ENCODE data around the gene NDUFS7. TPM values are rescaled to one million over a fixed set of nuclear protein-coding genes. Genes with fewer than 3 reads are reported as not detected.

Gene NDUFS7
- total and polyA plus RNA-seq, 9 of the 15 experiments (the other 6 are each of a cell fraction or from before 2014, with no cell fraction given): 6.0 to 271 (median 60.6) TPM

DNA sequence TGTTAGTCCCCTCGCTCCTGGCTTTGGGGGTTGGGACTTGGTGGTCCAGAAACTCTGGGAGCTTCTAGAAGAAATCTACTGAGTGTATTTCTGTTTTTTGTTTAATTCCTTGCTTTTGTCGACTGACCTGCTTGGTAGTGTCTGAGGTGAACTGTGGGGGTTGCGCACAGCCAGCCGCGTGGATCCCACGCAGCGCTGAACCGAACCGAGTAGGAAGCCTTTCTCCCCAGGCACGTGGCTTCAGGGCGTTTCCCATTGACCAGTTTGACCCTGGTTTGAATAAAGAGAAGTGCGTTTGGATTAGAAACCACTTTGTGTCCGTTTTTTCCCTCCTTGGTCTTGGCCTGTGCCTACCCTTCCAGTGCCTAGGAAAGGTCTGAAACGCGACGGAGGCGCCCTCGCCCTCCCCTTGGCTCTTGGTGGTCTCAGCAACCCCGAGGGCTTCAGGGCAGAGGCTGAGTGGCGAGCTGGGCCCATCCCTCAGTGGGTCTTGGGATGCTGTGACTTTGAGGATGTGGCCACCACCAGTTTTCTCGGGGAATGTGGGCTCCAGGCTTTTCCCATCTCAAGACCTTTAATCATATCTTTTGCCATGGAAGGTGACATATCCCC lies 51.8 kb downstream of the NDUFS7 start (continued):
- 0 out of 2 replicates have a peak, but pooled peaks have one; percentile 21 for TF ChIP-seq NR2C1 (IDR thresholded peaks at IDR 0.05)
- TF ChIP-seq NR2C1 (tag; IDR thresholded peaks at IDR 0.05): no peak
- no peak for TF ChIP-seq SREBF2 (CRISPR knock-in tag; IDR thresholded peaks at IDR 0.05)
- TF ChIP-seq CBX1 (IDR thresholded peaks at IDR 0.05; ENCODE audit: low read depth): no peak
- peak; percentile 30; the same call in 1 of the 2 replicates for TF ChIP-seq RAD51 (IDR thresholded peaks at IDR 0.05; ENCODE audit: borderline replicate concordance, low read depth)
- no peak for TF ChIP-seq KLF16 (IDR thresholded peaks at IDR 0.05)
- 0 out of 2 replicates have a peak, but pooled peaks have one; percentile 39 for TF ChIP-seq ZBTB5 (IDR thresholded peaks at IDR 0.05)
- peak; percentile 69; the same call in 1 of the 2 replicates for TF ChIP-seq CC2D1A (IDR thresholded peaks at IDR 0.05)
- TF ChIP-seq, protein P1, sequence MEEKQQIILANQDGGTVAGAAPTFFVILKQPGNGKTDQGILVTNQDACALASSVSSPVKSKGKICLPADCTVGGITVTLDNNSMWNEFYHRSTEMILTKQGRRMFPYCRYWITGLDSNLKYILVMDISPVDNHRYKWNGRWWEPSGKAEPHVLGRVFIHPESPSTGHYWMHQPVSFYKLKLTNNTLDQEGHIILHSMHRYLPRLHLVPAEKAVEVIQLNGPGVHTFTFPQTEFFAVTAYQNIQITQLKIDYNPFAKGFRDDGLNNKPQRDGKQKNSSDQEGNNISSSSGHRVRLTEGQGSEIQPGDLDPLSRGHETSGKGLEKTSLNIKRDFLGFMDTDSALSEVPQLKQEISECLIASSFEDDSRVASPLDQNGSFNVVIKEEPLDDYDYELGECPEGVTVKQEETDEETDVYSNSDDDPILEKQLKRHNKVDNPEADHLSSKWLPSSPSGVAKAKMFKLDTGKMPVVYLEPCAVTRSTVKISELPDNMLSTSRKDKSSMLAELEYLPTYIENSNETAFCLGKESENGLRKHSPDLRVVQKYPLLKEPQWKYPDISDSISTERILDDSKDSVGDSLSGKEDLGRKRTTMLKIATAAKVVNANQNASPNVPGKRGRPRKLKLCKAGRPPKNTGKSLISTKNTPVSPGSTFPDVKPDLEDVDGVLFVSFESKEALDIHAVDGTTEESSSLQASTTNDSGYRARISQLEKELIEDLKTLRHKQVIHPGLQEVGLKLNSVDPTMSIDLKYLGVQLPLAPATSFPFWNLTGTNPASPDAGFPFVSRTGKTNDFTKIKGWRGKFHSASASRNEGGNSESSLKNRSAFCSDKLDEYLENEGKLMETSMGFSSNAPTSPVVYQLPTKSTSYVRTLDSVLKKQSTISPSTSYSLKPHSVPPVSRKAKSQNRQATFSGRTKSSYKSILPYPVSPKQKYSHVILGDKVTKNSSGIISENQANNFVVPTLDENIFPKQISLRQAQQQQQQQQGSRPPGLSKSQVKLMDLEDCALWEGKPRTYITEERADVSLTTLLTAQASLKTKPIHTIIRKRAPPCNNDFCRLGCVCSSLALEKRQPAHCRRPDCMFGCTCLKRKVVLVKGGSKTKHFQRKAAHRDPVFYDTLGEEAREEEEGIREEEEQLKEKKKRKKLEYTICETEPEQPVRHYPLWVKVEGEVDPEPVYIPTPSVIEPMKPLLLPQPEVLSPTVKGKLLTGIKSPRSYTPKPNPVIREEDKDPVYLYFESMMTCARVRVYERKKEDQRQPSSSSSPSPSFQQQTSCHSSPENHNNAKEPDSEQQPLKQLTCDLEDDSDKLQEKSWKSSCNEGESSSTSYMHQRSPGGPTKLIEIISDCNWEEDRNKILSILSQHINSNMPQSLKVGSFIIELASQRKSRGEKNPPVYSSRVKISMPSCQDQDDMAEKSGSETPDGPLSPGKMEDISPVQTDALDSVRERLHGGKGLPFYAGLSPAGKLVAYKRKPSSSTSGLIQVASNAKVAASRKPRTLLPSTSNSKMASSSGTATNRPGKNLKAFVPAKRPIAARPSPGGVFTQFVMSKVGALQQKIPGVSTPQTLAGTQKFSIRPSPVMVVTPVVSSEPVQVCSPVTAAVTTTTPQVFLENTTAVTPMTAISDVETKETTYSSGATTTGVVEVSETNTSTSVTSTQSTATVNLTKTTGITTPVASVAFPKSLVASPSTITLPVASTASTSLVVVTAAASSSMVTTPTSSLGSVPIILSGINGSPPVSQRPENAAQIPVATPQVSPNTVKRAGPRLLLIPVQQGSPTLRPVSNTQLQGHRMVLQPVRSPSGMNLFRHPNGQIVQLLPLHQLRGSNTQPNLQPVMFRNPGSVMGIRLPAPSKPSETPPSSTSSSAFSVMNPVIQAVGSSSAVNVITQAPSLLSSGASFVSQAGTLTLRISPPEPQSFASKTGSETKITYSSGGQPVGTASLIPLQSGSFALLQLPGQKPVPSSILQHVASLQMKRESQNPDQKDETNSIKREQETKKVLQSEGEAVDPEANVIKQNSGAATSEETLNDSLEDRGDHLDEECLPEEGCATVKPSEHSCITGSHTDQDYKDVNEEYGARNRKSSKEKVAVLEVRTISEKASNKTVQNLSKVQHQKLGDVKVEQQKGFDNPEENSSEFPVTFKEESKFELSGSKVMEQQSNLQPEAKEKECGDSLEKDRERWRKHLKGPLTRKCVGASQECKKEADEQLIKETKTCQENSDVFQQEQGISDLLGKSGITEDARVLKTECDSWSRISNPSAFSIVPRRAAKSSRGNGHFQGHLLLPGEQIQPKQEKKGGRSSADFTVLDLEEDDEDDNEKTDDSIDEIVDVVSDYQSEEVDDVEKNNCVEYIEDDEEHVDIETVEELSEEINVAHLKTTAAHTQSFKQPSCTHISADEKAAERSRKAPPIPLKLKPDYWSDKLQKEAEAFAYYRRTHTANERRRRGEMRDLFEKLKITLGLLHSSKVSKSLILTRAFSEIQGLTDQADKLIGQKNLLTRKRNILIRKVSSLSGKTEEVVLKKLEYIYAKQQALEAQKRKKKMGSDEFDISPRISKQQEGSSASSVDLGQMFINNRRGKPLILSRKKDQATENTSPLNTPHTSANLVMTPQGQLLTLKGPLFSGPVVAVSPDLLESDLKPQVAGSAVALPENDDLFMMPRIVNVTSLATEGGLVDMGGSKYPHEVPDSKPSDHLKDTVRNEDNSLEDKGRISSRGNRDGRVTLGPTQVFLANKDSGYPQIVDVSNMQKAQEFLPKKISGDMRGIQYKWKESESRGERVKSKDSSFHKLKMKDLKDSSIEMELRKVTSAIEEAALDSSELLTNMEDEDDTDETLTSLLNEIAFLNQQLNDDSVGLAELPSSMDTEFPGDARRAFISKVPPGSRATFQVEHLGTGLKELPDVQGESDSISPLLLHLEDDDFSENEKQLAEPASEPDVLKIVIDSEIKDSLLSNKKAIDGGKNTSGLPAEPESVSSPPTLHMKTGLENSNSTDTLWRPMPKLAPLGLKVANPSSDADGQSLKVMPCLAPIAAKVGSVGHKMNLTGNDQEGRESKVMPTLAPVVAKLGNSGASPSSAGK (IDR thresholded peaks at IDR 0.05): peak; percentile 69
- no peak for TF ChIP-seq ZNF253 (CRISPR knock-in tag; conservative IDR thresholded peaks at IDR 0.05)
- TF ChIP-seq MYC (IDR thresholded peaks at IDR 0.05; ENCODE audit: low read depth, low read length): peak; percentile 84
- TF ChIP-seq MYC (CRISPR knock-in tag; IDR thresholded peaks at IDR 0.05; ENCODE audit: borderline replicate concordance, low read depth): no peak
- no peak for TF ChIP-seq KLF13 (tag; IDR thresholded peaks at IDR 0.05; ENCODE audit: borderline replicate concordance, low read depth)
- TF ChIP-seq, protein P2, sequence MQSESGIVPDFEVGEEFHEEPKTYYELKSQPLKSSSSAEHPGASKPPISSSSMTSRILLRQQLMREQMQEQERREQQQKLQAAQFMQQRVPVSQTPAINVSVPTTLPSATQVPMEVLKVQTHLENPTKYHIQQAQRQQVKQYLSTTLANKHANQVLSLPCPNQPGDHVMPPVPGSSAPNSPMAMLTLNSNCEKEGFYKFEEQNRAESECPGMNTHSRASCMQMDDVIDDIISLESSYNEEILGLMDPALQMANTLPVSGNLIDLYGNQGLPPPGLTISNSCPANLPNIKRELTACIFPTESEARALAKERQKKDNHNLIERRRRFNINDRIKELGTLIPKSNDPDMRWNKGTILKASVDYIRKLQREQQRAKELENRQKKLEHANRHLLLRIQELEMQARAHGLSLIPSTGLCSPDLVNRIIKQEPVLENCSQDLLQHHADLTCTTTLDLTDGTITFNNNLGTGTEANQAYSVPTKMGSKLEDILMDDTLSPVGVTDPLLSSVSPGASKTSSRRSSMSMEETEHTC (IDR thresholded peaks at IDR 0.05): 0 out of 2 replicates have a peak, but pooled peaks have one; percentile 39
